H1 (cell line): ENCODE data around the gene SAMM50. TPM values are rescaled to one million over a fixed set of nuclear protein-coding genes. Genes with fewer than 3 reads are reported as not detected.

Source experiments
- CHD7 ChIP-seq: fragments of 300-600 bp; sonication (generic); IDR thresholded peaks from 2 replicates; pipeline ENCODE4 v1.7.1; 2012; ENCODE audit warnings: low read length, moderate library complexity, mild to moderate bottlenecking, inconsistent platforms; ENCODE audit not compliant: insufficient replicate concordance
- RAD21 ChIP-seq, 2 experiments: IDR thresholded peaks in 1 of 2; conservative IDR thresholded peaks in 1 of 2; 2 replicates each; pipeline ENCODE4 v1.6.1; 2011; ENCODE audit warnings: low read depth in 2 of 2, low read length in 2 of 2, improper control_type of control experiment in 1 of 2, inconsistent platforms in 1 of 2, mild to moderate bottlenecking in 1 of 2, moderate library complexity in 1 of 2
- TAF1 ChIP-seq: IDR thresholded peaks from 2 replicates; pipeline ENCODE4 v1.6.1; 2011; ENCODE audit warnings: mild to moderate bottlenecking, low read depth, low read length
- polyA plus RNA-seq, 7 experiments: library from polyadenylated mRNA; depleted of rRNA in 3 of 7; stranded (reverse) in 5 of 7; unstranded in 2 of 7; fragments of >200 nt in 5 of 7; fragments of 200-250 nt in 2 of 7; gene quantifications; 1 replicate in 5 of 7; 2 replicates in 1 of 7; 4 replicates in 1 of 7; pipeline versions ENCODE4 v1.2.1 to v1.2.3, GENCODE V29; 2011 to 2013; ENCODE audit warnings: missing spikeins in 2 of 7, mixed read lengths in 2 of 7
- total RNA-seq: library from RNA; stranded (reverse); fragmentation: NEBNext Ultra II Directional; extraction: Animal tissue kit (Norgen Biotek cat#: 25700); gene quantifications from 2 replicates; pipeline ENCODE4 v1.2.1, GENCODE V29; 2021

SAMM50 gene
- total and polyA plus RNA-seq, 2 of the 8 experiments (the other 6 are each of a cell fraction or from before 2014, with no cell fraction given), result 45.4 to 70.3 TPM

GRCh38 chr22:43980996-43981395, 25.8 kb downstream of the SAMM50 start (continued):
- TF ChIP-seq CHD7, result no peak
- no peak for TF ChIP-seq RAD21 (IDR thresholded peaks at IDR 0.05 in 1 of 2, conservative IDR thresholded peaks at IDR 0.05 in 1 of 2; ENCODE audit: low read depth in 2 of 2, low read length in 2 of 2)
- no peak for TF ChIP-seq TAF1
